ENCODE results near the gene GBX1.

The GBX1 gene

DNA sequence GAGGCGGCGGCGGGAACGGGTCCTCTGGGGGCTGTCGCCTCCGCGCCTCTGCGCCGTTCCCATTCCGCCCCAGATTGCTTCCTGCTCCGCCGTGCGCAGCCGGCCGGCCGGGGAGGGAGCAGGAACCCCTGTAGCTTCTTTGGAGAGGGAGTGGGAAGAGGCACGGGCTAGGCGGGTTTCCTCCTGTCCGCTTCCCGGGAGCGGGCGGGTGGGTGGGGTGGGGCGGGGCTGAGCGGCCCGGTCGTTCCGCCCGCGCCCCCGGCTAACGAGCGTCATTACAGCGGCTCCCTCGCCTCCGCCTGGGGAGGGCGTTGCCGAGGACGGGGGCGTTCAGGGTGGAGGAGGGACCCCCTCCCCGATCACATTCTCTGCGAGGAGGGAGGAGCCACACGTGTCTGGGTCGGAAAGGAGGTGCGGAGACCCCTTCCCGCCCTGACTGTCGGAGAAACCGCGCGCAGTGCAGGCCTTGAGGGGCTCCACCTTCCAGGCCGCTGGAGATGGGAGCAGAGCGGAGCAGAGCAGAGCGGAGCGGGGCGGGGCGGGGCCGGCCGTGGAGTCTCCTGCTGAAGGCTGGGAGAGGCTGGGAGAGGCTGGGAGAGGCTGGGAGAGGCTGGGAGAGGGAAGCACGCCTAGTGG lies 41.5 kb downstream of the GBX1 start:
- DNase-seq, result no peak

DNA sequence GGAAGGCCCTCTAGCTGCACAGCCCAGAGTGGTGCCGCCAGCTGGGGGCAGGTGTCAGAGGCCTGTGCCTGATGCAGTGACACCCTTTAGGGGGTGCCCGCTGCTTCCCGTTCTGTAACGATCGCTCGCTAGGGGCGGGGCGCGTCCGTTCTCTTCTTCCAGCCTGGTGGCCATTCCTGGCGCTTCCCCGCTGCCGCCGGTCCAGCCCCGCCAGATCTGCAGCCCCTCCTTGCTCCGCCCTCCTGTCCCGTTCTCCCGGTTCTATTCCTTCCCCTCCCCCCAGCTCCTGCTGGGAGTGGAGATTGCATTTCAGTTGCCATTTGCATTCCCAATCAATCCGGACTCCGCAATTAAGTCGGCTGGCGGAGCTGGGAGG lies 42.0 kb downstream of the GBX1 start:
- no peak for DNase-seq

DNA sequence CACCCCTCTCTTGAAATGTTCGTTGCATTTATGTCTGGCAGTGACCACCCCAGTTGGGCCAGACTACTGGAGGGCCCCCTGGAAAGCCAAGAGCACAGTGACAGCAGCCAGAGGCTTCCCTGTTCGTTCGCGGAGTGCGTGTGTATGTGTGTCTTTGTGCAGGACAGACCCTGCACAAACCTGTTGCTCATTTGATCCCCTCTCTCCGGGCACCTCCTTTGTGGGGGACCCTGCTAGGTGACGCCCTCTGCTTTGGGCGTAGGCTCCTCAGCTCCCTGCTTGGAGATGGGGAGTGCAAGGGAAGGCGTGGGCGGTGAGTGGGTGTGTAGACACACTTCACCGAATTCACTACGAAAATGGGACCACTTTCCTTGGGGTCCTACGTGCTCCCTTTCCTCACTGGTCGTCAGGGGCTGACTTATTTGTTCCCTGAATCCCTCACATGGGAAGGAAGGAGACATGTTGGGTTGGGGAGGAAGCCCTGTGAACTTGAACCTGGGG lies 42.5 kb downstream of the GBX1 start:
- no peak for DNase-seq

DNA sequence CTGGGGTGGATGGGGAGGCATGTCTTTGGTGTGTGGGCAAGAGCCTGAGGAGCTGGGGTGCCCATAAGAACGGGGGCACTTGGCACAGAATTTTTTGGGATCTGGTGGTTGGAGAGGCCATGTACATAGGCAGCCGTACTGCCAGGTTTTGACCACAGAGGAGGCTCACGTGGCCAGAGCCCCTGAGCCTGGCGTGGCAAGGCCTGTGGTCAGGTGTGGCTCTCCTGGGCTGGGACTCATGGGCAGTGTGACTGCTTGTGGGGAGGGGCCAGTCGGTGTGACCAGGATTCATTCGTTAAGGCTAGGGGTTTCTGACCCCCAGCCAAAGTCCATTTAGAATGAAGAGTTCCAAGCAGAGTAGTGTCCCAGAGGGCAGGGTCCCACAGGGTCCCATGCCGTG lies 43.0 kb downstream of the GBX1 start:
- DNase-seq, result no peak

DNA sequence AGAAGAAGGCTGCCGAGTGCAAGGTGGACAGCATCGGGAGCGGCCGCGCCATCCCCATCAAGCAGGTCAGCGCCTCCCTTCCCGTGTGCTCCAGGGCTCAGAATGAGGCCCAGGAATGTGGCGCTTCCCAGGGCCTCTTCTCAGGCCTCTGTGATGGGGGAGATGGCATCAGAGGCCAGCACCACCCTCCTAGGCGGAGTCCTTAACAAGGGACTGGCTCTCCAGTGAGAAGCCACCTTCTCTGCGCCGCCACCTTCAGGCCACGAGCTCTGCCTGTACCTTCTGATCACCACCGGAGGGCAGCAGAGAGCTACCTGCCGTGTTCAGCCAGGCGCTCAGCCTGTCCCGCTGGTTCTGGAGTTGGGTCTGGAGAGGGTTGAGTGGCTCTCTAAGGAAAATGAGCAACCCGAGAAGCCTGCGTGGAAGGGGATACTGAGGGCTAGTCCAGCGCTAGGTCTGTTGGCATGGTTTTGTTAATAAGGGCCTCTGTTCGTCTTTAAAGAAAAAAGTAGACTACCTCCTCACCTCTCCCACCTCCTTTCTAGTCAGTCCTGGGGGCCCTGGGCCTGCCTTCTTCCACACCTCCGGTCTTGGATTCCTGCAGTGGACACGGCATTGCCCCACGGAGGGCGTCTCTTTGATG lies 43.6 kb downstream of the GBX1 start:
- peak; percentile 79 to 86 (median 82) for DNase-seq

DNA sequence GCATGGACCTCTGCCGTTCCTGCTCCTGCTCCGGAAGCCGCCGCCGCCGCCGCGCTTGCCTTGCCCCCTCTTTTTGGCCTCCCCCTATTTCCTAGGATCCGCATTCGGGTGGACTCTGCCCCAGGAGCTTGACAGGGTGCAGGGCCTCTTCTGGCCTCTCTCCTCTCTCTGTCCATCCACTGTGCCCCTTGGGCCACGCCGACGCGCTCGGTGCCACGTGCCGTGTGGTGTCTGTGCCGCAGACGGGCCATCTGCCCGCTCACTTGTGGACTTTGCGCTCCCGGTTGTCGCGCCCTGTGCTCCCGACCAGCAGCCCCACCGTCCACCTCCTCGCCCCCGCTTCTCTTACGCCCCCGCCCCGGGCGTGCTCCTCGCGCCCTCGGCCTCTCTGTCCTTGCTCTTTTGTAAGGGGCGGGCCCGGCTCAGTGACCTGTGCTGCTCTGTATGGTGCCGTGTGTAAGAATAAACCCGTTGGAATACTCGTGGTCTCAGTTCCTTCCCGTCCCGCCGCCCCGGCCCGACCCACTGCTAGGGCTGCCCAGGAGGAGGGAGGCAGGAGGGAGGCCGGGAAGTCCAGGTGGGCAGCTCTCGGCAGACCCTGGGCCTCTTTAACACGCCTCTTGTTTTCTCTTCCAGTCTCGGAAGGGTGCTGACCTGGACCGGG lies 44.2 kb downstream of the GBX1 start:
- no peak for DNase-seq

DNA sequence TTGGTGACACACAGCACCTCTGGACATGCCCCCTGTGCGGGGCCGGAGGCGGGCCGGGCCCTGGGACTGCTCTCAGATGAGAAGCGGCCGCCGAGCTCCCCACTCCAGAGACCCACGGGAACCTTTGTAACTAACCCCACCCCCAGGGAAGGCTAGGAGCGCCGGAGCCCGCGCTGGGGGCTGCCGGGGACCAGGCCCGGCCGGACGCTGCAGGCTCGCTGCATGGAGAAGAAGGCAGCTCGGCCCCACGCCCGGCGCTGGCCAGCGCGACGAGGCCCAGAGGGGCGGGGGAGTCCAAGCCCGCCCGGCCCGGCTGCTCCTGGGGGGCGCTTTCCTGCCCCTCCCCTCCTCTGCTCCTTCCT lies 44.7 kb downstream of the GBX1 start:
- no peak for DNase-seq

DNA sequence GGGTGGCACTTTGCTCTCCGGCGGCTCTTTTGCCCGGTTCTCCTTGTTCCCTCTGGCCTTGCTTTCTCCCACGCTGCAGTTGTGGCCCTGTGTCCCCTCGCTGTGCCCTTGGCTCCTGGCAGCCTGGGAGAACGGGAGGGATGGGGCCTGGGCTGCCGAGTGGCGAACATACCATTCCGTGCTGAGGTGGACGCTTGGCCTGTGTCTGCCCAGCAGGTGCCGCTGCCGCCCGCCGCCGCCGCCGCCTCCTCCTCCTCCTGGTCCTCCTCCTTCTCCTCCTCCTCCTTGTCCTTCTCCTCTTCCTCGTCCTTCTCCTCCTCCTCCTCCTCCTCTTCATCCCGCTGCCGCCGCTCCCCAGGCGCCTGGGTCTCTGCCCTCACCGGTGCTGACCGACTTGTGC lies 45.2 kb downstream of the GBX1 start:
- no peak for DNase-seq

DNA sequence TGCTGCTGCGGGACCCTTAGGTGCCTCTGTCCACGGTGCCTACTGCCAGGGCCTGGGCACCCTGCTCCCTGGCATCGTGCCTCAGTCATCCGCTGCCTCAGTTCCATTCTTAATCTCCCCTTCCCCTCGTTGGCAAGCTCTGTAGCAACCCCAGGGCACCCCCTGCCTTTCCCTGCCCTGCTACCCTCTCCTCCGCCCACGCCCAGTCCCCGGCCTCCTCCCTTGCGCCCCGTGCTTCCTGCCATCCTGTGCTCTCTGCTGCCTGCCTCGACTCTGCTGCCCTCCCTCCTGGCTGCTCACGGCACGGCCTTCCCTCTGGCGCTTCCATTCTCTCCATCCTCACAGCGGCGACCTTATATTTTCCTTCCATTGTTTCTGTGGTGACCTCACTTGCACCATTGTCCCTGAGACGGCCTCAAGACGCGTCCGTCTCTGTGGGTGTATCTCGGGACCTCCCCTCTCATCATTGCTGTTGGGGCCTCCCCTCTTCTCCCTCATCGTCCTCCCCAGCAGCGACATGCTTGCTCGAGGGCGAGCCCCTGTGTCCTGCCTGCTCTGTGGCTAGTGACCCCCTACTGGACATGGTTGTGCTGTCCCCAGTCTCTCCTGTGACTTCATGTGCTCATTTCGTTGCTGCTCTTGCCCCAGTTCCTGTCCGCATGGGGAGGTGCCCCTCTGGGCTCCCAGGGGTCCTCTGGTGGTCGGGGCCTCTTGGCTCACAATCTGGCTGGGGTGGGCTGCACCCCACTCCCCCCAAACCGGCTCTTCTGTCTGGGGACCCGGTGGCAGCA lies 45.9 kb downstream of the GBX1 start:
- no peak for DNase-seq

DNA sequence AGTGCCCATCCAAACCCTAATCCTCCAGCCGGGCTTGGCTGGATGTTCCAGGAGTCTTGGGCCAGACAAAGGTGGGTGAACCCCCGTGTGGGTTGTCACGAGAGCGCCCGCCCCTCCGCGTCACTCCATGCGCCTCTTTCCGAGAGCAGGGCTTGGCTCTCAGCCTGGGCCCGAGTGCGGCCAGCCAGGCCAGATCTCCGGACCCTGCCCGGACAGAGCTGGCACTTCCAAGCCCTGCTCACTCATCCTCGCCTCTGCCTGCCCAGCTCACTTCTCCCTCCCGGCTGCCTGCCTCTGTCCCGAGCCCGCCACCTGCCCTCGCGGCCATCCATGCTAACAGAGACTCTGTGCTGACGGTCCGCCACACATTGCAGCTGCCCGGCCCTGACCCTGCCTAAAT lies 46.6 kb downstream of the GBX1 start:
- DNase-seq, result no peak

DNA sequence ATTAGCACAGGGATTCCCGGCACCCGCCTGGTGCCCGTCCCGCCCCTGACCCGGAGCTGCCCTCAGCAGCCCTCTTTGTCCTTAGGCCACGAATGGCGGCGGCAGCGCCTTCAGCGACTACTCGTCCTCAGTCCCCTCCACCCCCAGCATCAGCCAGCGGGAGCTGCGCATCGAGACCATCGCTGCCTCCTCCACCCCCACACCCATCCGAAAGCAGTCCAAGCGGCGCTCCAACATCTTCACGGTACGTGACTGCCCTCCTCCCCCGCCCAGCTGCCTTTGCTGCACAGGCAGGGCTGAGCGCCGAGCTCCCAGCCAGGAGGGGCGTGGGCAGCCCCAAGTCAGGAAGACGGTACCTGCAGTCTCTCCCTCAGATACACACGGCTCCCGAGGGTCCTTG lies 47.6 kb downstream of the GBX1 start:
- no peak for DNase-seq

DNA sequence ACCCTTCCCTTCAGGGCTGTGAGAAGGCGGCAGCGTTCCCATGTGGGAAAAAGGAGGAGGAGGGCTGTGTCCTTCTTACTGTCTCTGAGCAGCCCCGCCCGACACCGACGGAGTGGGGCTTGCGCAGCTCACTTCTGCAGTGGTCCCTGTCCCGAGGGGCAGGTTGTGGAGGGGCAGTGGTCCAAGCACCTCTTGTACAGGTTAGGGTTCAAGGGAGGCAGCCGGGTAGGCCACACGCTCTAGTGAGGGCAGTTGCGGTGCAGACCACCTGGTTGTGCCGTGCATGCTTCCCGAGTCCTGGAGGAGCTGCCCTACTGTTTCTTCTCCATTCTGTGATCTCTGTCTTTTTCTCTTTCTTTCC lies 48.5 kb downstream of the GBX1 start:
- no peak for DNase-seq

DNA sequence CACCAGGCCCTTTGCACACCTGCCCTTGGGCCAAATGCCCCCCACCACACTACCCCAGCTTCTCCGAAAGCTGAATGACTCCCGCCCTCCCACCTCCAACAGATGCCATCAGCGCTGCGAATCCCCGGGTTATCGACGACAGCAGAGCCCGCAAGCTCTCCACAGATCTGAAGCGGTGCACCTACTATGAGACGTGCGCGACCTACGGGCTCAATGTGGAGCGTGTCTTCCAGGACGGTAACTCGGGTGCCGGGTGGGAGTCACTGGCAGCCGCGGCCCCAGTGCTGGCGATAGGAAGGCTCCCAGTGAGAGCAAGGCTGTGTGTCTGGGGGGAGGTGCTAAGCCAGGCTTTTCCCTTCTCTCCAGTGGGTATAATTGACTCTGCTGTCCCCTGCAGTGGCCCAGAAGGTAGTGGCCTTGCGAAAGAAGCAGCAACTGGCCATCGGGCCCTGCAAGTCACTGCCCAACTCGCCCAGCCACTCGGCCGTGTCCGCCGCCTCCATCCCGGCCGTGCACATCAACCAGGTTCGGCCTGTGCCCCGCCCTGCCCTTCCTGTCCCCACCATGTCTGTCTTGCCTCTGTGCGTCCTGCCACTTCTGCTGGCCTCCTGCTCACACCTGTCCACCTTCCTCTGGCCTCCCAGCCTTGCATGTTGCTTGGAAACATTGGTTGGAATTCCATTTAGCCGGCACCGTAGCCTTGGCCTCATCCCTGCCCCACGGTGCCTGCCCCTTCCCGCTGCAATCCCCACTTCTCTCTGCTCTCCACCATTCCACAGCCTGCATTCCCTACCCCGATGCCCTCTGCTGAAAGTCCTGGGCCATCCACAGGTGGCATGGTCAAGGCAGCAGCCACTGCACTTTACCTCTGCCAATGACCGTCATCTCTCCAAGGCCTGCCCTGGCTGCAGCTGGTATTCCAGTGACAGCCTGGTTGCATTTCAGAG lies 49.1 kb downstream of the GBX1 start:
- no peak for DNase-seq

DNA sequence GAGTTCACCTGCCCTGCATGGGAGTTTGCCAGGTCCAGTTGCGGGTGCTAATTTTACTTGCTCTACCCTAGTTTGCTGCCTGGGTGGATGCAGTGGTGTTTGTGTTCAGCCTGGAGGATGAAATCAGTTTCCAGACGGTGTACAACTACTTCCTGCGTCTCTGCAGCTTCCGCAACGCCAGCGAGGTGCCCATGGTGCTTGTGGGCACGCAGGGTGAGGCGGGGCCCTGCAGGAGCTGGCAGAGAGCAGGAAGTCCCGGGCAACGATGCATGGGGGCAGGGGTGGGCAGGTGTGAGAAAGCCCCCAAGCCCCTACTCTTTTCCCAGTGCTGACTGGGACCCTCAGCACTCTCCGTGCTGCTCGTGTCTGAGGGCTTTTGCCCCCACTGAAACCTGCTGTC lies 49.9 kb downstream of the GBX1 start:
- DNase-seq, result no peak

DNA sequence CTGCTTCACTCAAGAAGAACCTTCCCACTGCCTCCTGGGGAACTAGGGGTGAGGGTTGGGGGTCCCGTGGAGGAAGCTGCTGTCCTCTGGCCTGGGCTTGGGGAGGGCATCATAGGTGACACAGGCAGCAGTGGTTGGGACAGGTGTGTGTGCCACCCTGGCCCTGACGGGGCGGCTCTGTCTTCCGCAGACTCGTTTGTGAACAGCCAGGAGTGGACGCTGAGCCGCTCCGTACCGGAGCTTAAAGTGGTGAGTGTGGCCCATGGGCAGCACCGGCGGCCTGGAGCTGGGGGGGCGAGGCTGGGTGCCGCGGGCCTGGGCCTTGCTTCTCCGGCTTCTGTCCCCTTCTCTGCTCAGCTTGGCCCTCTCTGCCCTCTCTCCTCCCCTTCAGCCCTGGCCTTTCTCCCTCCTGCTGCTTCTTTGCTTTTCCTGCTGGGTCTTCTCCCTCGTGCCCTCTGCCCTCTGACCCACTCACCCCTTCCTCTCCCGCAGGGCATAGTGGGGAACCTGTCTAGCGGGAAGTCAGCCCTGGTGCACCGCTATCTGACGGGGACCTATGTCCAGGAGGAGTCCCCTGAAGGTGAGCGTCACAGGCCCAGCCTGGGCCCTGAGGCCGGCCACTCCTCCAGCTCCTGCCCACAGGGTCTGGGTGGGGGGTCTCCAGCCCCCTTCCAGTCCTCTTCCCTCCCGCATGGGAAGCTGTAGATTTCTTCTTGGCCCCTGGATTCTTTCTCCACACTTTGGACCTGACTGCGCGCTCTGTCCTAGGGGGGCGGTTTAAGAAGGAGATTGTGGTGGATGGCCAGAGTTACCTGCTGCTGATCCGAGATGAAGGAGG lies 50.7 kb downstream of the GBX1 start:
- DNase-seq, result no peak

DNA sequence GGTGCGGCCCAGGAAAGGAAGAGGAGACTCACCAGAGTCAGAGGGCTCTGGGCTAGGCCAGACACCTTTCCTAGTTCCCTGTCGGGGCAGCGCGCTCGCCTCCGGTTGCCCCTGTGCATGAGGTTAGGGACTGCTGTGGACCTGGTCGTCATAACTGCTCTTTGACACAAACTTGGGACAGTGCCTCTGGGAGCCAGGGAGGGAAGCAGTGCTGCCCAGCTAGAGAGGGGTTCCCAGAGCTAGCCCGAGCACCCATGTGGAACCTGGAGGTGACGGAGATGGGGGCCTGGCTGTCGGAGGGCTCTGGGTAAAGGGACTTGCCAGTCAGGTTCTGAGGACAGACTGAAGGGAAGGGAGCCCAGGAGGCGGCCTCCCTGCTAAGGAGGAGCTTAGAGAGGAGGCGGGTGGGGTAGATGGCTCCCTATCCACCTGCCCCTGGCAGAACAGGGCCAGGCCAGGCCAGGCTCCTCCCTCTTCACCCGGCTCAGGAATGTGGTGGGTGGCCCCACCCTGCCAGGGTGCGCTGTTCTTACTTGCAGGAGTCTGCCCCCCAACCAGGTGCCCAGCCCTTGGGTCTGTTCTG lies 51.6 kb downstream of the GBX1 start:
- DNase-seq, result no peak

DNA sequence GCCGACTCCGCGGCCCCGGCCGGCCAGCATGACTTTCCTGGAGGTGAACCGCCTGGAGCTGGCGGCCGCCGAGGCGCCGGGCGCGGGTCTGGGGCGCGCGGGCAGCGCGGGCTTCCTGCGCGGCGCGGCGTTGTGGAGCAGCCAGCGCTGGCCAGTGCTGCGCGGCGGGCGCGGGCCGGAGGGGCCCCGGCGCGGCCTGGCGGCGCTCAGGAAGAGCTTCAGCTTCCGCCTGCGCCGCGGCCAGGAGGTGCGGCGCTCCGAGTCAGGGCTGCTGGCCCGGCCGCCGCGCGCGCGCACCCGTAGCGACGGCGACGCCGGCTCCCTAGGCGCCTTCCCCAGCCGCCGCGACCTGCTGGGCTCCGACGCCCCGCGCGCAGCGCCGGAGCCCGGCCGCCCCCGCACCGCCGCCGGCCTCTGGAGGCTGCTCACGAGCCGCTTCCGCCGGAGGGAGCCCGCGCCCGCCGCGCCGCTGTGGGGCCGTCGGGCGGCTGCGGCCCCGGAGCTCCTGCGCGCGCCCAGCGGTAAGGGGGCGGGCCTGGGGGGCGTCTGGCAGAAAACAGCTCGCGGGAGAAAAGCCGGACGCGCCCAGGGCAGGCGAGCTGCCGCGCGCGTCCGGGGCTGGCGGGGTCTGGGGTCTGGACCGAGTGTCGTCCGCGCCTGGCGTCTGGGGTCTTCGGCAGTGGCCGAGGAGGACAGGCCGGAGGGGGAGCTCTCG lies 52.2 kb downstream of the GBX1 start:
- DNase-seq, result peak; percentile 29 to 75 (median 50)

DNA sequence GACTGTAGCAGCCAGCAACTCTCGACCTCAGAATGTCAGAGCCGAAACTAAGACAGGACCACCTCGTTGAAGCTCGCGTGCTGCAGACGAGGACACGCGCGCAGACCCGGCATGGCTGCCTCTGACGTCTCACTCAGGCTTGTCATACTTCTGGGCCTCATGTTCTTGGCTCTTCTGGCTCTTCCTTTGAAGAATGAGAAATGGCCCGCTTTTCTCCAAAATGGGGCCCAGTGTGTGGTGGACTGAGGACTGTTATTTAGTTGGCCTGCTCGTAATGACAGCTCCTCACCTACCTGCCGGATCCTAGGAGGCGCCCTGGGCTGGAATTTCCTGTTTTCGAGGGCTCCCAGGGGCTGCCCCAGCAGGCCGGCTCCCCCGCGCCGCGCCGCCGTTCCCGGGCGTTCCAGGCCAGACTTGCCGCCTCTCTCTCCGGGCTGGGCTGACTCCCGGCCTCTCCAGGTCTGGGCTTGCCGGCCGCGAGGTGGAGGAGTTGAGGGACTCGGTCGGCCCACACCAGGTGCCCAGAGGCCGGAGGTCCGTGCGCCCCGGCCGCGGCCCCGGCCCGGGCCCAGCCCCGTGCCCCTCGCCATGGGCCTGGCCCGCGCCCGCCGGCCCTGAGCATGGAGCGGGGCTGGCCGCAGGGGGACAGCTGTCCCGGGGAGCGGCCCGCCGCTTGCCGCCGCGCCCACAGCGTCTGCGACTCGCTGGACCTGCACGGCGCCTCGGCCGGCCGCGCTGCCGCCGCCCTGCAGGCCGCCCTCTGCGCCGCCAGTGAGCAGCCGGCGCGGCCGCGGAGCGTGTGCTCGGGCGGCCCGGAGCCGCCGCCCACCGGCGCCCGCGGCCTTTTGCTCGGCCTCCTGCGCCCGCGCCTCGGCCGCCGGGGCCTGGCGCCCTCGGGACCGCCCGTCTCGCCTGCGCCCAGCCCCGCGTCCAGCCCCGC lies 53.1 kb downstream of the GBX1 start:
- peak in 3 of 4 experiments; percentile 16 to 52 (median 40) for DNase-seq
